Measurements from ENCODE around the gene CTNNA2.

Gene CTNNA2

DNA sequence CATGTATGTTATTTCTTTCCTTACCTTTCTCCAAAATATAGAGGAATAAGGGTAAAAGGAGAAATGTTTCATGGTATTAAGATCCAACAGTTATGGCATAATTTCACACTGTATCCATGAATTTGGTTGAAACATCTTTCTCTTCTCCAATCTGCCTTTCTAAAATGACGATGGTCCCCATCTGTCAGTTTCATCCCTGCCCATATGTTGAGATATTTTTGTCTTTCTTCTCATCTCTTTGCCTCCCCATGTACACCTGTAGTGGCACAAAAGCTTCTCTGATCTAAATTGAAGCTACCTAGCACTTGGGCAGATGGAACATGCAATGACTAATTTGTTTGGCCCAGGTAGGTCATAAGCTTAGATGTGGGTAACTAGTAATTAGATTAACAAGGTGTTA is 882.4 kb downstream of the CTNNA2 start:
- H3K27ac ChIP-seq: no peak overlapping the region
- no peak for DNase-seq (ENCODE audit: low read depth, low spot score)

DNA sequence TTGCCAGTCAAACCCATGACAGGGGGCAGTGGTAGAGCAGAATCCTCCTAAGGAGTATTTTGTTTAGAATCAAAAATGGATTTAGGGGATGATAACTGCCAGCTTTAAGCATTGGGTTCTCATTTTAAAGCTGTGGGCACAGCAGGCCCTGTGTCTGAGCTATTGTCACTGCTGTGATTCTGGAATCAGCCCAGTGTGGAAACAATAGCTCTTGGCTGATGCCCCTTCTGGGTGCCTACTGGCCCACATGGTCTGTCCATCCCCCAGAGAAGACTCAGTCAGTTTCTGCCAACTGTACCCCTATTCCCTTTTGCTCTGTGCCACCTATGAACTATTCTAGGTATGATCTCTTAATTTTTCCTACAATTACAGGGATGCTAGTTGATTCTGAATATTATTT is 883.4 kb downstream of the CTNNA2 start:
- H3K27ac ChIP-seq: no peak overlapping the region
- no peak for DNase-seq (ENCODE audit: low read depth, low spot score)

DNA sequence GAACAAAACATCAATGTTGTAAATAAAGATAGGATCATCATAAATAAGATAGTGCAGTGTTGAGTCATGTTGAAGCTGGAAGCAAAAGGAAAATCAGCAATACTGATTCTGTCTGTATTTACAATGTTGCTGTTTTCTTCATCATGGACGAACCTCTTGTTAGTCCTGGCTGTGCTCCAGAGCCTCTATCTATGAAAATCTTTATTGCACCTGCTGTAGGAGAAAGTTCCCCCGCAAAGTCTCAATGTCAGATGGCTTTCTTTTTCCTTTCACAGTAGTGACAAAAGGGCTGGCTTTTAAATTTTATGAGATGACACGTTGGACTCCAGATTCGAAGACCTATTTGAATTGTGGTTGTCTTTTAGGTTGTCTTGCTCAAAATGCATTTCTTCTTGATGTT is 890.2 kb downstream of the CTNNA2 start:
- DNase-seq (ENCODE audit: low read depth, low spot score): no peak
- no peak overlapping the region for H3K27ac ChIP-seq

DNA sequence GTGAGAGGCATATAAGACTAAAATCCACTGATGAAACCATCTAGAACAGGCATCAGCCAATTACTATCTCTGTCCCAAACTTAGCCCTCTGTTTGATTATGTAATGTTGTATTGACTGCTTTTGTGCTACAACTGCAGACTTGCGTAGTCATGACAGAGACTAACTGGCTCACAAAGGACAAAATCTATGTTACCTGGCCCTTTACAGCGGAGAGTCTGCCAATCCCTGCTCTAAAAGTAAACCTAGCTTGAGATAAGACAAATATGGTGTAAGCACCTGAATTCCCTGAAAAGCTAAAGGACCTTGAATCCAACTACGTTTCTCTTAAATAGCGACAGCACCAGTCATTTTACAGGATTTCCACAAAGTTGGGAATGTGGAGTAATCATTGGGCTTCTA is 894.5 kb downstream of the CTNNA2 start:
- no peak overlapping the region for H3K27ac ChIP-seq
- DNase-seq (ENCODE audit: low read depth, low spot score): no peak

DNA sequence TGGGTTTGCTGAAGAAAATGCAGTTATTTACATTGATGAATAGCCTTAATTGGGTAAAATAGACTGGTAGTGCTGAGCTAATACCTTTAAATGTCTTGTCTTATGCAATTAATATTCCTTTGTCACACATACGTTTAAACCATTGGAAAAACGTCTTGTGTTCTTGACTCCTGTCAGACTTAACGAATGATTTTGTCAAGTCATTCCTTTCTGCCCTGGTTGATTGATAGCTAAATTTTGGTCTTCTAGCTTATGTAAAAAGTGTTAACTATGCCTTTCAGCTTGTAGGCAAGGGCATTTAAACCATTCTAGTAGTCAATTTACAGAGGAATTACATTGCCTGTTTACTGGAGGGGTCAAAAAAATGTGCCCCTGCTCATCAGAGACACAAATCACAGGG is 897.5 kb downstream of the CTNNA2 start:
- DNase-seq (ENCODE audit: low read depth, low spot score): no peak
- no peak overlapping the region for H3K27ac ChIP-seq

DNA sequence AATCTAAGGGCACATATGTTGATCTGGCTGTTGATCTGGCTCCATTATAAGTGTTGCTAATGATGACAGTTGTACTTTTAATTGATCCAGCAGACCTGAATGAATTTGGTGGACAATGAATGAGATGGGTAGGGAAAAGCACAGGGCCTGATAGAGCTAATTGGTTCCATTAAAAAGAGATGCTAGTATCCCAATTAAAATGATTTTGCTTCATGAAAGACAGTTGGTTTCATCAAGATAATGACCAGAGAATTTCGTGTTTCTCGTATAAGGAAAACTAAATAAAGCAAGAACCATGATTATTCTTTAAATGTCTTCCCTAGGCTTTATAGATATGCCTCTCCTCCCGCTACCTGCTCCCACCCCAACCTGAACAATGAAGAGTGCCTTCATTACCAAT is 900.3 kb downstream of the CTNNA2 start:
- DNase-seq (ENCODE audit: low read depth, low spot score): no peak
- H3K27ac ChIP-seq: no peak overlapping the region

DNA sequence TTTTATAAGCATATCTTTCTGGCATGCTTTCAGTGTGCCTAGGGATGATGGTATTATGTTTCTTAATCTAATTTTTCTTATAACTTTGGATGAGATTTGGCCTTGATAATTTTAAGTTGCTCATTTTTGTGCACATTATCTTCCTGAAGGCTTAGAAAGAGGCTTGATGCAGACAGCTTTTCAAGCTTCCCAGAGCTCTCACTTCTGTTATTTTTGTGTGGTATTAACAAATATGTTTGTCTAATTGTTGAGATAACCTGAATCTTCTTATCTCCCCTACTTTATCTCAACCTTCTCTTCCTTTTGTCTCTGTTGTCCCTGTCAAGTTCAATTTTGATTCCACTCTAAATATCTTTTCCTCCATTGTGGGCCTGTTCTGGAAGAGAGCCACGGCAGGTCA is 904.9 kb downstream of the CTNNA2 start:
- no peak overlapping the region for H3K27ac ChIP-seq
- no peak for DNase-seq (ENCODE audit: low read depth, low spot score)

DNA sequence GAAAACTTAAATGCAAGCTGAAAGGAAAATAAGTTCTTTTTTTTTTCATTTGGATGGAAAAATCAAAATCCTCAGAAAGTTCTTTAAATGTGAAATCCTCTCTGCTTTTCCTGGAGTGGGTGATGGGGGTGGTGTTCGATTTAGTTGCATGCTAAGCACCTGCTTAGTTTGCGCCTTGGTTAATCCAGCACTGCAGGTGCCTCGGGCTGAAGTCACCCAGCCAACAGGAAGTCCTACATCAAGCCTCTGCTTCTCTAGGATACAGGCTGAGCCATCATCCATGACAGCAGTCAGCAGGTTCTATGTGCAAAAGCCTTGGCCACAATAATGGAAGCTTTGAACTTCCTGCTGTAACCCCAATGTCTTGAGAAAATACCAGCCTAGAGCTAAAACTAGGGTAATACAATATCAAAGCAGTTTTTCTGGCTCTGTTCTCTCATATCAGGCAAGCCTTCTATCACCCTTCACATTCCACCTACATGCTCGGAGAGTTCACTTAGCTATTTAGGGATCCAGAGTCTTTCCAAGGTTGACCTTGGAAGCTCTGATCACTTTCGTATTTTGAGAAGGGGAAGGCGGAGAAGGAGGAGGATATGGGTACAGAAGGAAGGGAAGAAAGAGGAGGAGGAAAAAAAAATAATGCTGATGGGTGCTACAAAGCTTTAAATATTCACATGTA is 907.8 kb downstream of the CTNNA2 start:
- no peak overlapping the region for H3K27ac ChIP-seq
- DNase-seq (ENCODE audit: low read depth, low spot score): no peak

DNA sequence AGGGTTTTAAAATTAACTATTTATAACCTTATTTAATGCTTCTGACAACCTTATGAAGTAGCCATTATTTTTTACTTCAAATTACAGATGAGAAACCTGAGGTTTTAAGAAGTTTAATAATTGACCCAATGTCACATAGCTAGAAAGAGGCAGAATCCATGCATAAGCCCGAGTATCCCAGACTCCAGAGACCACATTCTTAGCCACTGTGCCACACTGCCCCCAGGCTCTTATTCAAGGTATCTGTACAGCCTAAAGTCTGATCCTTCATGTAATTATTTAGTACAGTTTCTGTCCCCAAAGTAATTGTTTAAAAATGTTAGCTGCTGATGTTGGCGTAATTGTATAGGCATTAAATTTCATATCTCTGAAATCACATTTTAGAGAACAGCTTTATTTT is 916.4 kb downstream of the CTNNA2 start:
- no peak for DNase-seq (ENCODE audit: low read depth, low spot score)
- no peak overlapping the region for H3K27ac ChIP-seq

DNA sequence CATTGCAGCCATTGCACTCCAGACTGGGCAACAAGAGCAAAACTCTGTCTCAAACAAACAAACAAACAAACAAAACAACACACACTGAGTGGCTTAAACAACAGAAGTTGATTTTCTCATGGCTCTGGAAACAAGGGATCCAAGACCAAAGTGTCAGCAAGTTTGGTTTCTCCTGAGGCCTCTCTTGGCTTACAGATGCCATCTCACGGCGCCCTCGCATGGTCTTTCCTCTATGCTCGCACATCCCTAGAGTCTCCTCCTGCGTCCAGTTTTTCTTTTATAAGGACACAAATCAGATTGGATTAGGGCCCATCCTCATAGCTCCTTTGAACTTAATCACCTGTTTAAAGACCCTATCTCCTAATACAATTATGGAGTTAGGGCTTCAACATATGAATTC is 925.1 kb downstream of the CTNNA2 start:
- no peak for DNase-seq (ENCODE audit: low read depth, low spot score)
- no peak overlapping the region for H3K27ac ChIP-seq

DNA sequence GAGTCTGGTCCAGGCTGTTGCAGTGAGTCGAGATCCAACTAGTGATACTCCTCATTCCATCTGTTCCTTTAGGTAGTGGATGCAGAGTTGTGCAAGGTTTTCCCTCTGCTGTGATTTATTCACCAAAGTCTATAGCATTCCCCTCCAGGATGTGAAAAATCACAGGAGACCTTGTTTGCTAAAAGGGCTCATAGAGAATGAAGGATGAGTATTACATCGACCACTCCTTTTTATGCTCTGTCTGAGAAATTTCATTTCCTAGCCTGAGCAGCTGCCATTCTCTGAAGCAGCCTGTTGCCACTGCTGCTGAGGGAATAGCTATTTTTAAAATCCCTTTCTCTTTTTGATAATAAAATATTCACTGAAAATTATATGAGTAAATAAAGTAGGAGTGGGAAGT is 925.8 kb downstream of the CTNNA2 start:
- H3K27ac ChIP-seq: no peak overlapping the region
- DNase-seq (ENCODE audit: low read depth, low spot score): no peak

DNA sequence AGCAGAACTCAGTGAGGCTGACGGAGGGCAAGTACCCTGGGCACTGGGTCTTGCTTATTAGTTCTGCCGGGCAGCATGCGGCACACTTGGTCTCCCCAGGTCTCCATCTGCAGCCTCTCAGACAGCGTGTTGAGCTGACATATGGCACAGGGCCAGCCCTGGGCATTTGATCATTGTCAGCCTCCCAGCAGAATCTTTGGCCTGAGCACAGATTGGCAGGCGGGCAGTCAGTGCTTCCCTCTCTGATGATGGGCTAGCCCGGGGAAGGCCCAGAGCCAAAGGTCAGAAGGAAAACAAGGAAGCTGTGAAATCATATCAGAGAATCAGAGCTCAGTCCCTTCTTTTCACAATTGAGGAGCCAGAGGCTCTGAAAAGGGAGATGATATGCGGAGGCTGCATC is 941.8 kb downstream of the CTNNA2 start:
- no peak for DNase-seq (ENCODE audit: low read depth, low spot score)
- H3K27ac ChIP-seq: no peak overlapping the region

DNA sequence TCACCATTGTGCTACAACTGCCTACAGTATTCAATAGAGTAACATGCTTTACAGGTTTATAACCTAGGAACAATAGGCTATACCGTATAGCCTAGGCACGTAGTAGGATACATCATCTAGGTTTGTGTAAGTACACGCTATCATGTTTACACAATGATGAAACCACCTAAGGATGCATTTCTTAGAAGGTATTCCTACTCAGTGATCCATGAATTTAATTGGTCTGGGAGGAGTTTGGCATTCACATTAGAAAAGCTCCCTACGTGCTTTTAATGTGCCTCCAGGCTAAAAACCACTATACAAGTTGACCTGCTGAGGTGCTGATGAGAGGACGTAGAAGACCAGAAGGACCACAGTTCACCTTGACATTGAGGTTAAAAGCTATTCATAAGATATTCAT is 946.2 kb downstream of the CTNNA2 start:
- peak; percentile 56 for DNase-seq (ENCODE audit: low read depth, low spot score)
- no peak overlapping the region for H3K27ac ChIP-seq

DNA sequence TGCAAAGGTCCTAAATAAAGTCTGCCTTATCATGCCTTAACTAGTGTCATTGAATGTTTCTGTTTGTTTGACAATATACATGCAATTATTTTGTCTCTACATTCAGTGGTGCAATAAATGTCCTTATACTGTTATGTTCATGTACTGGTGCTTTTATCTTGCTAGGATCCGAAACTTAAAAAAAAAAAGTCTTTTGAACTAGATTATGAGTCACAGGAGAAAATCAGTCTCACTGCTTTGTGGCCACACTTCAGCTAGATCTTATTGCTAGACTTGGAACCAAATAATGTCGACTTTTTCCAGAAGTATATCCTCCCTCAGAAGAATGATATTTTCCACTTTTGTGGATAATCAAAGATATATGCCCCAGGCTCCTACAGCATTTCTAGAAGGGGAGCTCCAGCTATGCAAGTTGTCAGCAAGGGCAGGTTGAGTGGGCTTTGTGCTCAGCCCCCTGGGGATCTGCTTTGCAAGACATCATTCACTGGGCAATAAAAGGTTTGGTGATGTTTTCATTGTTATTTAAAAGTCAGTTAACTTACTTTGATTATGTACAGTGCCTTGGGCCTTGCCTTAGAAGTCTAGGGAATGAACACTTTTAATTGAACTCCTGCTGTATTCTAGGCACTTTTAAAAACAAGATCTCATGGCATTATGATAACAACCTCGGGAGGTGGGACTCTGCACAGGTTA is 948.8 kb downstream of the CTNNA2 start:
- no peak for DNase-seq (ENCODE audit: low read depth, low spot score)
- no peak overlapping the region for H3K27ac ChIP-seq

DNA sequence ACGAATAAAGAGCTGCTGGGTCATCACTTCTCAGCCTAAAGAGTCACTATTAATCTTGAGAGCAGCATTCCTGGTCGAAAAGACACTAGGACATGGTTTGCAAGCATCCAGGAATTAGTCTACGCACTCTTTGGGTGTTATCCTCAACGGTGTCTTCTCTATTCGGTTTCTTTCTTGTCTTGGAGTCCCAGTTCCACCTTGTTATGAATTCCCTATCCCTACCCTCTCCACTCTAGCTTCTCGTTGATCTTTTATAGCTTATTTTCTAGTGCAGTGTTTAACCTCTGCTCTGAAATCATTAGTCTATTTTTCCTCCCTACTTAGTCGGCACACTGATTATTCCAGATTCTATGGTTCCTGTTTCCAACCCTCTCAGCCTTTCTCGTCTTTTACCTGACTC is 949.8 kb downstream of the CTNNA2 start:
- no peak for DNase-seq (ENCODE audit: low read depth, low spot score)
- H3K27ac ChIP-seq: no peak overlapping the region

DNA sequence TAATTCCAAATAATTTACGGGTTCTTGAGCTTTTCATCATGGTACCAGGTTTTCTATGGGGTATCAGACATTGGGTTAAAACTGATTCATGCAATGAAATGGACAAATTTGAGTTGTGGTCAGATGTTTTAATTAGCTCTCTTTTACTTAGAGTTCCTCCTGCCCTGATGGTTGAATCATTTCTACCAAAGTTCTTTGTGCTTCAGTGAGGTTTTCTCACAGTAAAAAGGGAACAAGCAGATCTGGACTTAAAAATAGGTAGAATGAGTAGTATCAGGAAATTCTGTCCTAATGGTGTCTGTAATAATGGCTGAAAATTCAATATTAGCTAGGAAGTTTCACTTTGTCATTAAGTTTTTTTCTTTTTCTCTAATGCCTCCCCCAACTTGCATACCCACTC is 951.4 kb downstream of the CTNNA2 start:
- no peak for DNase-seq (ENCODE audit: low read depth, low spot score)
- H3K27ac ChIP-seq: no peak overlapping the region

DNA sequence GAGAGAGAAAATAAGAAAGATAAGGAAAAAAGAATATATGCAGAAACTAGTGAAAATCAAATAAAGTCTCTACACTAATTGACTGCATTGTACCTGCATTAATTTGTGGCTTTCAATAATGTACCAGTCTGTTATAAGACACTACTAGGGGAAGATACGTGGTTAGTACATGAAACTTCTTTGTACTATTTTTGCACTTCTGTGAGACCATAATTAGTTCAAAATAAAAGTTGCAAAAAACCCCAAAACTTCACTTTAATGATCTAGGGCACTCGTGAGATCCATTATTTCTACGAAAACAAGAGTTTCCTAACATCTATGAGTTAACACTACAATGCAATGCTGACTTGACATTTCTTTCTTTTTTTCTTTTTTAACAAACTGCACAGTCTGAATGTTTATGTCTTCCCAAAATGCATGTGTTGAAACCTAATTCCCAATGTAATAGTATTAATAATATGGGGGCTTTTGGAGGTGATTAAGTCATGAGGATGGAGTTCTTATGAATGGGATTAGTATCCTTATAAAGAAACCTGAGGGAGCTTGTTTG is 954.5 kb downstream of the CTNNA2 start:
- no peak for DNase-seq (ENCODE audit: low read depth, low spot score)
- no peak overlapping the region for H3K27ac ChIP-seq

DNA sequence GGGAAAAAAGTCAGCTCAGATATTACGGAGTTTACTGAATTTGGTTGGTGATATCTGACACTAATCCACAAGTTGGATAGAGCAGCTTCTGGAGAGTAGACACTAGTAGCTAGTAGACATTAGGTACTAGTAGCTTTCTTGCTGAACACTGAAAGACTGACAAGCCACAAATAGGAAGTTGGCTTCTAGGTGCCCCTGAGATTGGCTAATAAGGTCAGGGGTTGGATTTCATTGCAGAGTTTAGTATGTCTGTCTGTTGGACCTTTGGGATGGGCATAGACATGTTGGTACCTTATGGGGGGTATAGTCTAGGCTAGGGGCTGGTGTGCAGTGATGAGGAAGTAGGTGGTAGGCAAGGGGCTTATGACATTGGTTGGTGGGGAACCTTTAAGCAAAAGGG is 956.6 kb downstream of the CTNNA2 start:
- no peak for DNase-seq (ENCODE audit: low read depth, low spot score)
- no peak overlapping the region for H3K27ac ChIP-seq

DNA sequence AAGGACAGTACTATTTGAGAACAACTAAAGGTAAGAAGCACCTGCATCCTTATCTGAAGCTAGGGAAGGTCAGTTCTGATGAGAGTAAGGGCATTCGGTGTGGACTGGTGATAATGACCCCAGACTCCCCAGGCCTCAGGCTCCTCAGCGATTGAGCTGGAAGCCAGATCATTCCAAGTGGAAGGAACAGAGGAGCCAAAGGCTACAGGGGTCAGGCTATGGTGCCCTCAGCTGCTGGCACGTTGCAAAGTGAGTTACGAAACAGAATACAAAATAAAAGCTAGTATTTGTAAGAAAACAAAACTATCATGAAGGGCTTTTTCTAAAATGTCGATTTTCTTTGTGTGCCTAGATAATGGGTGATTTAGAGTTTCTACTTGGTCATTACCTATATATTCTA is 960.2 kb downstream of the CTNNA2 start:
- H3K27ac ChIP-seq: no peak overlapping the region
- DNase-seq (ENCODE audit: low read depth, low spot score): no peak

DNA sequence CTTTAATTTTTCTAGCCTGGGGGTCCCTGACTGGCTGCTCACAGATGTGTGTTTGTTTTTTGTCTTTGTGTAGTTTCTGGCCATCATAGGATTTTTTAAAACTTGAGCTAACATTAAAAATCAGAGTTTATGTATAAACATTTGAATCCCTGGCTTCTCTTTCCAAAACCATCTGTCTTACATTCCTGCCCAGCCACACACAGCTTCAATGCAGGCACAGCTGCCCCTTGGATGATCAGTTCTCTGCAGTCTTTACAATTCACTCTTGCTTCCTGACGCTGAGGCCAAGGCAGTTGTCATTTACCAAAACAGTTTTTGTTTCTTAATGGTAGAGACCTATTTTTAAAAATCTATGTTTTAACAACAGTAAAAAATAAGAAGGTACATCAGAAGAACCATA is 960.9 kb downstream of the CTNNA2 start:
- no peak overlapping the region for H3K27ac ChIP-seq
- DNase-seq (ENCODE audit: low read depth, low spot score): no peak

DNA sequence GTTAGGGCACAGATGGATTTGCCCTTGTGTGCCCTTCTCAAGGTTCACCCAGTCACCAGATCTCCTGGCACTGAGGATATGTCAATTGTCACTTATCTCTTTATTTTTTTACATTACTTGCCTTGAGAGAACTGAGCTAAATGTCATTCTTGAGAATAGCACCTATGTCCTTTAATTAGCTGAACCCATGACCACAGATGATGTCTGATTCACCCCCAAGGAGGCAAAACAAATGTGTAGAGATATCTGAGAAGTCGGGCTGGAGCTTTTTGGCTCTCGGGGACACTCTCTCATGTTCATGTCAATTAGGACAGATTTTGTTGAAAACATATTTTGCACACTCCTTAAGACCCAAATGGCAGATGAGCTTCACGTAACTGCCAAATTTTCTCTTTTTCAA is 963.1 kb downstream of the CTNNA2 start:
- H3K27ac ChIP-seq: no peak overlapping the region
- DNase-seq (ENCODE audit: low read depth, low spot score): no peak

DNA sequence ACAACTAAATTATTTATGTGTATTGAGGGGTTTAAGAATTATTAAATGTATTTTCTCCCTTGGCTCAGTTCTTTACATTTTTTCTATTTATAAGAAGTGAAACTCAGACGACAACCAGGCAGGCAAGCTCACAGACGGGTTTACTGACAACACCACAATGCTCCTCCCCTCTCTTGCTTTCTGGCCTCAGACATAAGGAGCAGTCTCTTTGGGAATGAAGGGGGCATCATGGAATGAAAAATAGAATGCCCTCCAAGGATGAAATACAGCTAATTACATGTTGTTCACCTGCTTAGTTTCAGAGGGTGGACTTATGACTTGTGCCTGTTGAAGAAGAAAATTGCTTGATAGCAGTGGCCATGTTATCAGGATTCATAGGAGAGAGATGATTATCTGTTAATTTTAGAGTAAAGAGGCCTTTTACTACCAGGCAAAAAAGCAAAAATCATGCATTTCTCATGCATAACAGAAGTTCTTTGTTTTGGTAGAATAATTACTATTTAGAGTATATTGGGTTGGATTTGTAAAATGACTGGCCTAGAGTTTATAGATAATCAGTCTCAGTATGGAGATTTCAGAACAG is 963.8 kb downstream of the CTNNA2 start:
- no peak overlapping the region for H3K27ac ChIP-seq
- no peak for DNase-seq (ENCODE audit: low read depth, low spot score)
